Measurements from ENCODE around the gene HPN. TPM values are rescaled to one million over a fixed set of nuclear protein-coding genes. Genes with fewer than 3 reads are reported as not detected.

The HPN gene
- total and polyA plus RNA-seq, 10 of the 15 experiments (the other 5 are each of a cell fraction or from before 2014, with no cell fraction given), result 0.21 to 0.35 TPM; not detected in 8

DNA sequence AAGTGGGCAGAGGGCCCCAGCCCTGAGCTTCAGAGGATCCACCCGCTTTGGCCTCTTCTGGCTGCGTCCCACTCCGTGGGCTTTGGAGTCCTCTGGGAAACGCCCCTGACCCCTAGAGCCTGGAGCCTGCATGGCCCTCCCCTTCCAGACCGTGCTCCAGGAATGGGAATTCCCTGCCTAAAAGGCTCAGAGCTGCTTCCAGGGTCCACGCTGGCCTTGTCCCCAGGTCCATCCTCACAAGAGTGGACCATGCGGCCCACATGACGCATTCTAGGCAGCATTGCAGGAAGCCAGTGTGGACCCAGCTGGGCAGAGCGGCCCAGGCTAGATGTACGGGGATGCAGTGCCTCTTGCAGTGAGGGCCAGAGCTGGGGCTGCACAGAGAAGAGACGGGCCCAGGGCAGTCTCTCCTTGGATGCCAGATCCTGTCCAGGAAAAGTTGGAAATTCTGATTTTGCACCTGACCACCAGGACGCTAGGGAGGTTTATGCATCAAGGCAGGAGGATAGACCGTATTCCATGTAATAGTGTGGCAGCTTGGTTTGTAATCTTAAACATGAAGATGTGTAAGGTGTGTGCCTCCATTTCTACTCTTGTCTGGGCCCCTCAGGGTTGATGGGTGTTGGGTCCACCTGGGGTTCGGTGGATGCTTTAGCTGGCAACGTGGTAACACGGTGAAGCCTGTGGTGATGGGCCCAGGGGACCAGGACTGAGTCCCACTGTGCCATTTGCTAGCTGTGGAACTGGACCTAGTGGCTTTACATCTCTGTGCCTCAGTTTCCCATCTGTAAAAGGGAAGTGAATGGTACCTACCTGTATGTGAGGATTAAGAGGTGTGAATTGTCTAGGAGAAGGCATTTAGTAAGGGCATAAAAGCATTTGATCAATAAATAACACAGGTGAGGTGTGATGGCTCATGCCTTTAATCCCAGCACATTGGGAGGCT lies 59.3 kb downstream of the HPN start:
- in situ Hi-C loops (cut with MboI), result no loop called here
- ATAC-seq, result no peak
- POLR2A ChIA-PET, result no interaction called here
- SMC1A ChIA-PET (ENCODE audit: uncharacterized antibody, unreplicated experiment), result interaction anchor here (1.6 kb wide), 1 partner anchor 40 kb away, joined by 3 read pairs; no protein-coding TSS in a partner anchor
- RAD21 ChIA-PET (ENCODE audit: unreplicated experiment), result no interaction called here
- Histone ChIP-seq H3K36me3 (ENCODE audit: control insufficient read depth in 2 of 2, insufficient read depth in 2 of 2, low read length in 1 of 2) (no peaks in the 10 kb centered on the region), H3K79me2 (ENCODE audit: control insufficient read depth, insufficient read depth, low read length) (no peaks in the 10 kb centered on the region), H4K20me1 (ENCODE audit: control insufficient read depth, insufficient read depth) (no peaks in the 10 kb centered on the region), H3K4me2 (ENCODE audit: control insufficient read depth, insufficient read depth) (no peak overlapping the region), H3K27me3 (replicated peaks in 1 of 2; ENCODE audit: control insufficient read depth in 2 of 2, insufficient read depth in 2 of 2, low read length in 1 of 2) (no peaks in the 10 kb centered on the region; a peak in 1 of 4 replicates), H3K4me1 (ENCODE audit: control insufficient read depth, insufficient read depth, low read length) (no peaks in the 10 kb centered on the region), H3K27ac (ENCODE audit: control insufficient read depth, insufficient read depth) (no peak overlapping the region), H3K9me3 (replicated peaks; ENCODE audit: control insufficient read depth, insufficient read depth, low read length) (no peaks in the 10 kb centered on the region; the same call in 2 of the 3 replicates), H2AFZ (ENCODE audit: control insufficient read depth, low read depth, low read length) (no peak overlapping the region), H3K9ac (ENCODE audit: control insufficient read depth, insufficient read depth, low read length) (no peak overlapping the region), H3K4me3 (no peak overlapping the region)
- no peak for DNase-seq (ENCODE audit: low read depth, low spot score)
- intact Hi-C loops (cut with micrococcal nuclease; ENCODE audit: unreplicated experiment), result no loop called here
- FAIRE-seq, result no peak
- no TSS peak for BruUV-seq (replicated peaks)
- CTCF ChIA-PET, result interaction anchor here (0.8 to 1.4 kb wide), 3 partner anchors 35 to 57 kb away, joined by 3 read pairs; no protein-coding TSS in a partner anchor
- WGBS (ENCODE audit: insufficient coverage, insufficient replicate concordance, low lambda C conversion rate, missing lambda C conversion rate), result 32% methylated on average over 16 of the region's 16 CpGs
- TF ChIP-seq, protein P1, sequence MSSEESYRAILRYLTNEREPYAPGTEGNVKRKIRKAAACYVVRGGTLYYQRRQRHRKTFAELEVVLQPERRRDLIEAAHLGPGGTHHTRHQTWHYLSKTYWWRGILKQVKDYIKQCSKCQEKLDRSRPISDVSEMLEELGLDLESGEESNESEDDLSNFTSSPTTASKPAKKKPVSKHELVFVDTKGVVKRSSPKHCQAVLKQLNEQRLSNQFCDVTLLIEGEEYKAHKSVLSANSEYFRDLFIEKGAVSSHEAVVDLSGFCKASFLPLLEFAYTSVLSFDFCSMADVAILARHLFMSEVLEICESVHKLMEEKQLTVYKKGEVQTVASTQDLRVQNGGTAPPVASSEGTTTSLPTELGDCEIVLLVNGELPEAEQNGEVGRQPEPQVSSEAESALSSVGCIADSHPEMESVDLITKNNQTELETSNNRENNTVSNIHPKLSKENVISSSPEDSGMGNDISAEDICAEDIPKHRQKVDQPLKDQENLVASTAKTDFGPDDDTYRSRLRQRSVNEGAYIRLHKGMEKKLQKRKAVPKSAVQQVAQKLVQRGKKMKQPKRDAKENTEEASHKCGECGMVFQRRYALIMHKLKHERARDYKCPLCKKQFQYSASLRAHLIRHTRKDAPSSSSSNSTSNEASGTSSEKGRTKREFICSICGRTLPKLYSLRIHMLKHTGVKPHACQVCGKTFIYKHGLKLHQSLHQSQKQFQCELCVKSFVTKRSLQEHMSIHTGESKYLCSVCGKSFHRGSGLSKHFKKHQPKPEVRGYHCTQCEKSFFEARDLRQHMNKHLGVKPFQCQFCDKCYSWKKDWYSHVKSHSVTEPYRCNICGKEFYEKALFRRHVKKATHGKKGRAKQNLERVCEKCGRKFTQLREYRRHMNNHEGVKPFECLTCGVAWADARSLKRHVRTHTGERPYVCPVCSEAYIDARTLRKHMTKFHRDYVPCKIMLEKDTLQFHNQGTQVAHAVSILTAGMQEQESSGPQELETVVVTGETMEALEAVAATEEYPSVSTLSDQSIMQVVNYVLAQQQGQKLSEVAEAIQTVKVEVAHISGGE (CRISPR knock-in tag; IDR thresholded peaks at IDR 0.05), result no peak
- TF ChIP-seq, protein P2, sequence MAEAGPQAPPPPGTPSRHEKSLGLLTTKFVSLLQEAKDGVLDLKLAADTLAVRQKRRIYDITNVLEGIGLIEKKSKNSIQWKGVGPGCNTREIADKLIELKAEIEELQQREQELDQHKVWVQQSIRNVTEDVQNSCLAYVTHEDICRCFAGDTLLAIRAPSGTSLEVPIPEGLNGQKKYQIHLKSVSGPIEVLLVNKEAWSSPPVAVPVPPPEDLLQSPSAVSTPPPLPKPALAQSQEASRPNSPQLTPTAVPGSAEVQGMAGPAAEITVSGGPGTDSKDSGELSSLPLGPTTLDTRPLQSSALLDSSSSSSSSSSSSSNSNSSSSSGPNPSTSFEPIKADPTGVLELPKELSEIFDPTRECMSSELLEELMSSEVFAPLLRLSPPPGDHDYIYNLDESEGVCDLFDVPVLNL (IDR thresholded peaks at IDR 0.05; ENCODE audit: low read depth, low read length), result no peak
- TF ChIP-seq RB1 (IDR thresholded peaks at IDR 0.05; ENCODE audit: borderline replicate concordance), result no peak
- TF ChIP-seq, protein P3, sequence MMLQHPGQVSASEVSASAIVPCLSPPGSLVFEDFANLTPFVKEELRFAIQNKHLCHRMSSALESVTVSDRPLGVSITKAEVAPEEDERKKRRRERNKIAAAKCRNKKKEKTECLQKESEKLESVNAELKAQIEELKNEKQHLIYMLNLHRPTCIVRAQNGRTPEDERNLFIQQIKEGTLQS (IDR thresholded peaks at IDR 0.05; ENCODE audit: borderline replicate concordance, extremely low read depth, low read depth, low read length), result no peak
- no peak for TF ChIP-seq ZNF384 (IDR thresholded peaks at IDR 0.05; ENCODE audit: borderline replicate concordance, low read depth, low read length)
- TF ChIP-seq CHD4 (IDR thresholded peaks at IDR 0.05), result no peak
- TF ChIP-seq, protein P4, sequence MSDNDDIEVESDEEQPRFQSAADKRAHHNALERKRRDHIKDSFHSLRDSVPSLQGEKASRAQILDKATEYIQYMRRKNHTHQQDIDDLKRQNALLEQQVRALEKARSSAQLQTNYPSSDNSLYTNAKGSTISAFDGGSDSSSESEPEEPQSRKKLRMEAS (IDR thresholded peaks at IDR 0.05; ENCODE audit: low read depth, low read length), result no peak
- no peak for TF ChIP-seq ZNF24 (IDR thresholded peaks at IDR 0.05)
- TF ChIP-seq SIN3A (IDR thresholded peaks at IDR 0.05; ENCODE audit: low read depth, low read length), result no peak
- no peak for TF ChIP-seq FOXM1 (IDR thresholded peaks at IDR 0.05; ENCODE audit: low read depth, low read length)
- no peak for TF ChIP-seq ASH2L (IDR thresholded peaks at IDR 0.05; ENCODE audit: borderline replicate concordance, low read depth)
- TF ChIP-seq, protein P5, sequence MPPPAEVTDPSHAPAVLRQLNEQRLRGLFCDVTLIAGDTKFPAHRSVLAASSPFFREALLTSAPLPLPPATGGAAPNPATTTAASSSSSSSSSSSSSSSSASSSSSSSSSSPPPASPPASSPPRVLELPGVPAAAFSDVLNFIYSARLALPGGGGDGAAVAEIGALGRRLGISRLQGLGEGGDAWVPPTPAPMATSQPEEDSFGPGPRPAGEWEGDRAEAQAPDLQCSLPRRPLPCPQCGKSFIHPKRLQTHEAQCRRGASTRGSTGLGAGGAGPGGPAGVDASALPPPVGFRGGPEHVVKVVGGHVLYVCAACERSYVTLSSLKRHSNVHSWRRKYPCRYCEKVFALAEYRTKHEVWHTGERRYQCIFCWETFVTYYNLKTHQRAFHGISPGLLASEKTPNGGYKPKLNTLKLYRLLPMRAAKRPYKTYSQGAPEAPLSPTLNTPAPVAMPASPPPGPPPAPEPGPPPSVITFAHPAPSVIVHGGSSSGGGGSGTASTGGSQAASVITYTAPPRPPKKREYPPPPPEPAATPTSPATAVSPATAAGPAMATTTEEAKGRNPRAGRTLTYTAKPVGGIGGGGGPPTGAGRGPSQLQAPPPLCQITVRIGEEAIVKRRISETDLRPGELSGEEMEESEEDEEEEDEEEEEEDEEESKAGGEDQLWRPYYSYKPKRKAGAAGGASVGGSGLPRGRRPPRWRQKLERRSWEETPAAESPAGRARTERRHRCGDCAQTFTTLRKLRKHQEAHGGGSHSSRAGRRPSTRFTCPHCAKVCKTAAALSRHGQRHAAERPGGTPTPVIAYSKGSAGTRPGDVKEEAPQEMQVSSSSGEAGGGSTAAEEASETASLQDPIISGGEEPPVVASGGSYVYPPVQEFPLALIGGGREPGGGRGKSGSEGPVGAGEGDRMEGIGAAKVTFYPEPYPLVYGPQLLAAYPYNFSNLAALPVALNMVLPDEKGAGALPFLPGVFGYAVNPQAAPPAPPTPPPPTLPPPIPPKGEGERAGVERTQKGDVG (CRISPR knock-in tag; IDR thresholded peaks at IDR 0.05), result no peak
- TF ChIP-seq EGR1 (IDR thresholded peaks at IDR 0.05; ENCODE audit: borderline replicate concordance in 1 of 2, low read depth in 2 of 2, low read length in 2 of 2), result no peak
